ENCODE results near the gene ANO7.

DNA sequence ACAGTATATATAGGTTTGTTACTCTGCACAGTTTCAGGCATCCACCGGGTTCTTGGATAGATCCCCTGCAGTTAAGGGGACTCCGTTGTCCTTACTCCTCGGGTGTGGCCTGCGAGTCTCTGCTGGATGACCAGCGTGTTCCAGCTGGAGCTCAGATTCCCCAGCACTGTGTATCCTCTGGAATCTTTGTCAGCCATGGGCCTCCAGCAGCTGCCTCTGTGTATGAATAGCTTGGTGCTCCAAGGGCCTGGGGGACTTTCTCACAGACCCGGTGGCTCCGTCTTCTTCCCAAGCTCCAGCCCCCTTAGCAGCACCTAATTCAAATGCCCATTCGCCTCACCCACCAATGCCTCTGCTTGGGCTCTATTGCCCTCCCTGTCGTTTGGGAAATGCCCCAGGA is 6.3 kb downstream of the ANO7 start:
- TF ChIP-seq, protein P1, sequence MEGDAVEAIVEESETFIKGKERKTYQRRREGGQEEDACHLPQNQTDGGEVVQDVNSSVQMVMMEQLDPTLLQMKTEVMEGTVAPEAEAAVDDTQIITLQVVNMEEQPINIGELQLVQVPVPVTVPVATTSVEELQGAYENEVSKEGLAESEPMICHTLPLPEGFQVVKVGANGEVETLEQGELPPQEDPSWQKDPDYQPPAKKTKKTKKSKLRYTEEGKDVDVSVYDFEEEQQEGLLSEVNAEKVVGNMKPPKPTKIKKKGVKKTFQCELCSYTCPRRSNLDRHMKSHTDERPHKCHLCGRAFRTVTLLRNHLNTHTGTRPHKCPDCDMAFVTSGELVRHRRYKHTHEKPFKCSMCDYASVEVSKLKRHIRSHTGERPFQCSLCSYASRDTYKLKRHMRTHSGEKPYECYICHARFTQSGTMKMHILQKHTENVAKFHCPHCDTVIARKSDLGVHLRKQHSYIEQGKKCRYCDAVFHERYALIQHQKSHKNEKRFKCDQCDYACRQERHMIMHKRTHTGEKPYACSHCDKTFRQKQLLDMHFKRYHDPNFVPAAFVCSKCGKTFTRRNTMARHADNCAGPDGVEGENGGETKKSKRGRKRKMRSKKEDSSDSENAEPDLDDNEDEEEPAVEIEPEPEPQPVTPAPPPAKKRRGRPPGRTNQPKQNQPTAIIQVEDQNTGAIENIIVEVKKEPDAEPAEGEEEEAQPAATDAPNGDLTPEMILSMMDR (IDR thresholded peaks at IDR 0.05) = no peak
- no peak for TF ChIP-seq POLR2A (IDR thresholded peaks at IDR 0.05)
